Measurements from ENCODE around the gene SINHCAF.
"Not testable (repeated sequence)": the region's sequence is repeated elsewhere in the genome, so short reads cannot be mapped to it uniquely, and the experiment has no call there.

The SINHCAF gene

GRCh38 chr12:31279390-31279924 is 46.5 kb downstream of the SINHCAF start:
- H3K4me3 ChIP-seq (replicated peaks in 1 of 2; ENCODE audit: low read depth in 2 of 2, low read length in 2 of 2): no peak overlapping the region
- DNase-seq (ENCODE audit: low read depth in 2 of 2): no peak
- no peak for TF ChIP-seq CTCF (IDR thresholded peaks at IDR 0.05; ENCODE audit: low read depth, low read length)

- H3K4me3 ChIP-seq (replicated peaks in 1 of 2; ENCODE audit: low read depth in 2 of 2, low read length in 2 of 2): no peak overlapping the region
- no peak for DNase-seq (ENCODE audit: low read depth in 2 of 2)
Measured at GRCh38 chr12:31278832-31279231, 47.1 kb downstream of the SINHCAF start.

GRCh38 chr12:31278424-31278823 is 47.5 kb downstream of the SINHCAF start:
- no peak for TF ChIP-seq CTCF (IDR thresholded peaks at IDR 0.05; ENCODE audit: low read depth, low read length)
- no peak for DNase-seq (ENCODE audit: low read depth in 2 of 2)
- no peak overlapping the region for H3K4me3 ChIP-seq (replicated peaks in 1 of 2; ENCODE audit: low read depth in 2 of 2, low read length in 2 of 2)

More at GRCh38 chr12:31278832-31279231, 47.1 kb downstream of the SINHCAF start:
- TF ChIP-seq CTCF (IDR thresholded peaks at IDR 0.05; ENCODE audit: low read depth, low read length): no peak

GRCh38 chr12:31277081-31277480 is 48.9 kb downstream of the SINHCAF start:
- no peak overlapping the region for H3K4me3 ChIP-seq (replicated peaks in 1 of 2; ENCODE audit: low read depth in 2 of 2, low read length in 2 of 2)
- no peak for DNase-seq (ENCODE audit: low read depth in 2 of 2)
- no peak for TF ChIP-seq CTCF (IDR thresholded peaks at IDR 0.05; ENCODE audit: low read depth, low read length)

- no peak overlapping the region for H3K4me3 ChIP-seq (replicated peaks in 1 of 2; ENCODE audit: low read depth in 2 of 2, low read length in 2 of 2)
- DNase-seq (ENCODE audit: low read depth in 2 of 2): no peak
- TF ChIP-seq CTCF (IDR thresholded peaks at IDR 0.05; ENCODE audit: low read depth, low read length): no peak
Measured at GRCh38 chr12:31275491-31275890, 50.5 kb downstream of the SINHCAF start.

- TF ChIP-seq CTCF (IDR thresholded peaks at IDR 0.05; ENCODE audit: low read depth, low read length): no peak
- DNase-seq (ENCODE audit: low read depth in 2 of 2): peak in 1 of 2 donors; percentile 40
- H3K4me3 ChIP-seq (replicated peaks in 1 of 2; ENCODE audit: low read depth in 2 of 2, low read length in 2 of 2): no peak overlapping the region
Measured at GRCh38 chr12:31274520-31275300, 51.2 kb downstream of the SINHCAF start.

- not testable (repeated sequence) for H3K4me3 ChIP-seq (replicated peaks in 1 of 2; ENCODE audit: low read depth in 2 of 2, low read length in 2 of 2); DNase-seq (ENCODE audit: low read depth in 2 of 2)
Measured at GRCh38 chr12:31273794-31274193, 52.2 kb downstream of the SINHCAF start.
